ENCODE results near the gene MTREX. TPM values are rescaled to one million over a fixed set of nuclear protein-coding genes. Genes with fewer than 3 reads are reported as not detected.

Gene MTREX
- total RNA-seq, 4 donors from 2014 or later: 52.4 to 95.1 (median 60.7) TPM

DNA sequence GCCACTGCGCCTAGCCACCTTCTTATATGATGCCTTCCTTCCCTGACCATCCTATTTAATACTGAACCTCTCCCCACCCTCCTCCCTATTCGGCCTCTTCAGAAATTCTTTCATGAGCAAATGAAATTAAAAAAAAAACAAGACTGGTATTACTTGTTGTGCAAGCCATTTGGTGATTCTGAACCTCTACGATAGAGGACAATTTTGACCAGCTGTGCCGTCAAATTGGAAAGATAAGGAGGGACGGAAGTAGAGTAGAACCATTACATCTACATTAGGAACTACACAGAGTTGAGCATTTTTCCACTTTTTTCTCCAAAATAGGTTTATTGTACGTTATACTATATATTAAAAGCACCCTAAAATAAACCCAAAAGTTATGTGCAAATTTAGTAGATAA is 3.2 kb upstream of the MTREX start:
- Histone ChIP-seq H3K9me3 (peaks cover 0 to 6% (median 0%) of the 10 kb centered on the region in 4 donors), H3K36me3 (peaks cover 0 to 13% (median 0%) of the 10 kb centered on the region in 3 donors), H3K27me3 (no peaks in the 10 kb centered on the region), H3K27ac (no peak overlapping the region), H3K4me3 (no peak overlapping the region), H3K4me1 (peaks cover 0 to 49% (median 28%) of the 10 kb centered on the region in 4 donors)
- TF ChIP-seq POLR2A (IDR thresholded peaks at IDR 0.05) (no peak), EP300 (IDR thresholded peaks at IDR 0.05) (no peak)
- TF ChIP-seq, protein P1, sequence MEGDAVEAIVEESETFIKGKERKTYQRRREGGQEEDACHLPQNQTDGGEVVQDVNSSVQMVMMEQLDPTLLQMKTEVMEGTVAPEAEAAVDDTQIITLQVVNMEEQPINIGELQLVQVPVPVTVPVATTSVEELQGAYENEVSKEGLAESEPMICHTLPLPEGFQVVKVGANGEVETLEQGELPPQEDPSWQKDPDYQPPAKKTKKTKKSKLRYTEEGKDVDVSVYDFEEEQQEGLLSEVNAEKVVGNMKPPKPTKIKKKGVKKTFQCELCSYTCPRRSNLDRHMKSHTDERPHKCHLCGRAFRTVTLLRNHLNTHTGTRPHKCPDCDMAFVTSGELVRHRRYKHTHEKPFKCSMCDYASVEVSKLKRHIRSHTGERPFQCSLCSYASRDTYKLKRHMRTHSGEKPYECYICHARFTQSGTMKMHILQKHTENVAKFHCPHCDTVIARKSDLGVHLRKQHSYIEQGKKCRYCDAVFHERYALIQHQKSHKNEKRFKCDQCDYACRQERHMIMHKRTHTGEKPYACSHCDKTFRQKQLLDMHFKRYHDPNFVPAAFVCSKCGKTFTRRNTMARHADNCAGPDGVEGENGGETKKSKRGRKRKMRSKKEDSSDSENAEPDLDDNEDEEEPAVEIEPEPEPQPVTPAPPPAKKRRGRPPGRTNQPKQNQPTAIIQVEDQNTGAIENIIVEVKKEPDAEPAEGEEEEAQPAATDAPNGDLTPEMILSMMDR (IDR thresholded peaks at IDR 0.05): no peak
- WGBS, 2 donors: 92 to 94% methylated on average over 6 of the region's 6 CpGs
- DNase-seq (ENCODE audit: low spot score in 2 of 2): no peak

DNA sequence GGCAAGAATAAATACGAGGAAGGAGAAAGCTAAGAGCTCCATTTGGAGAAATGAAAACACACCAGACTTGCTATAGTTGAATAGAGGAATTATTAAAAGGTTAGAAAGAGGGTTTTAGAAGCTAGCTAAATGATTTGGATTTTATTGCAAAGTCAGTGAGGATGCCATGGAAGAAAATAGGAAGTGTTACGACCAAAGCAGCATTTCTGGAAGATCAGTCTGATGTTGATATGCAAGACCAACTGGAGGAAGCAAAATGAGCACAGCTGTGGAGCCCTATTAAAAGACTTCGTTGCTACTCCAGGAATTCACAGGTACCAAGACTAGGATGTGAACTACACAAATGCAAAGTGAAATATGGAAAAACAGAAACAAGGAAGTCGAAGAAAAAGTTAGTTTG is 2.4 kb upstream of the MTREX start:
- no peak for DNase-seq (ENCODE audit: low spot score in 2 of 2)
- no peak overlapping the region for H3K4me3 ChIP-seq
- TF ChIP-seq, protein P1 (IDR thresholded peaks at IDR 0.05): no peak
- TF ChIP-seq POLR2A (IDR thresholded peaks at IDR 0.05) (no peak), EP300 (IDR thresholded peaks at IDR 0.05) (no peak)

DNA sequence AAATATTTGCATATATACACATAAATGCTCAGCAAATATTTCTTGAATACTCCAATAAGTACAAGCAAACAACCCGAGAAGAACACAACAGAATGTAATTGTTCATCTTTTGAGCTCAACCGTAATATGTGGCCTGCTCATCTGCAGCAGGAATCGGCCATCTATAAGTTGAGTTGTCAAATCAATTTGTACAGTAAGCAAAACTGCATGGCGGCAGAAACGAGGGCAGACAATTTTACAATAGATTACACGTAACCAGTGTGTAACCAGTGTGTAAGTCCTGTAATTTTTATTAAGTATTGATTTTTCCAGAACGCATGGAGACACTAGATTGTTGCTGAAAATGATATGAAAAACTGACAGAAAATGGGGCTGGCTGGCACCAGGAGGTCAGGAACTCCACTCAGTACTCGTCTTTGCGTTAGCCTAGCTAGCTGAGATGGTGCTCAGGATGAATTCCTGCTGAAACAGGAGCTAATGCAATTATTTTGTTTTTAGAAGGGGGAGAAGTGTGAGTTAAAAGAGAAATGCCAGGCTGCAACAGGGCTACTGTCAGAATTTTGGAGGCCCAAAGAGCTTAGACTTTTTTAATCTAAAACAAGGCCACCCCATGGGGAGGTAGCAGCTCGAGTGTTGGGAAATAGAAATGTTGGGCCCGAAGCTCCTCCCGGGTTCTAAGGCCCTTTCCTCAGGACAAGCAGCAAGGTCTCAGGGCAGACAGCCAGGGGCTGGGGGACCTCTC is 977 bp upstream of the MTREX start:
- peaks cover 0 to 69% (median 33%) of the 10 kb centered on the region in 4 donors for H3K4me1 ChIP-seq
- H3K36me3 ChIP-seq: peaks cover 0 to 8% (median 0%) of the 10 kb centered on the region in 3 donors
- TF ChIP-seq, protein P1 (IDR thresholded peaks at IDR 0.05): no peak
- TF ChIP-seq EP300 (IDR thresholded peaks at IDR 0.05): no peak
- no peak for TF ChIP-seq POLR2A (IDR thresholded peaks at IDR 0.05)
- no peaks in the 10 kb centered on the region for H3K9me3 ChIP-seq
- peak overlapping the region; percentile 67 to 95 (median 84) for H3K4me3 ChIP-seq
- H3K27ac ChIP-seq: peak overlapping the region; percentile 86 to 98 (median 94)
- DNase-seq (ENCODE audit: low spot score in 2 of 2): no peak
- H3K27me3 ChIP-seq: no peaks in the 10 kb centered on the region
- 6 to 9% methylated on average over 12 of the region's 12 CpGs for WGBS, 2 donors

More for the DNA sequence above, 2.4 kb upstream of the MTREX start:
- H3K36me3 ChIP-seq: peaks cover 0 to 13% (median 0%) of the 10 kb centered on the region in 3 donors
- H3K9me3 ChIP-seq: peaks cover 0 to 6% (median 0%) of the 10 kb centered on the region in 4 donors
- peaks cover 0 to 56% (median 33%) of the 10 kb centered on the region in 4 donors for H3K4me1 ChIP-seq
- 56 to 61% methylated on average over 4 of the region's 4 CpGs for WGBS, 2 donors
- H3K27me3 ChIP-seq: no peaks in the 10 kb centered on the region
- no peak overlapping the region for H3K27ac ChIP-seq

DNA sequence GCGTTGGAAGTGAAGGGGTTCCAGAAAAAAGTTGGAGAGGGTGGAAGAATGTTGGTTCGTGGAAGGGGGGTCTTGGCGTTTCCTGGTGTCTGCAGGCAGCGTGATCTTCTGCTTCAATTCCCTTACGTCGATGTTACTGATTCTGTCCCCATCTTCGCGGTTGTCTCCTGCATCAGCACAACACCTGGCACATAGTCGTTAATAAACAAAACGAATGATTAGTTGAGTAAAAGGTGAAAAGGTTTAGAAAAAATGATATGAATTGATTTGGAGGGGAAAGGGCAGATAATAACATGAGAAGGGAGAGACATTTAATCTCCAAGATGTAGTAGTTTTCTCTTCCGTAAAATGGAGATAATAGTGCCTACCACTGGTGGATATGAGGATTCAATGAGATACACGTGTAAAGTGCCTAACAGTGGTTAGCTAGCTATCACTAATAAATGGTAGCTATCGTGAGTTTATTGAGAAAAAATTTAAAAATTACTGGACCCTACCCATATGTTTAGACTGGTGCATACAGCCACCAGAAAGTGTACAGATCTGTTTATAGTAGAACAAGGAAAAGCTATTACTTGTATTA is 556 bp downstream of the MTREX start:
- peak overlapping the region; percentile 67 to 95 (median 84) for H3K4me3 ChIP-seq
- DNase-seq (ENCODE audit: low spot score in 2 of 2): no peak
- H3K4me1 ChIP-seq: peaks cover 0 to 74% (median 33%) of the 10 kb centered on the region in 4 donors
- H3K9me3 ChIP-seq: no peaks in the 10 kb centered on the region
- TF ChIP-seq, protein P1 (IDR thresholded peaks at IDR 0.05): no peak
- TF ChIP-seq EP300 (IDR thresholded peaks at IDR 0.05) (no peak), POLR2A (IDR thresholded peaks at IDR 0.05) (no peak)
- peaks cover 0 to 8% (median 0%) of the 10 kb centered on the region in 3 donors for H3K36me3 ChIP-seq
- no peaks in the 10 kb centered on the region for H3K27me3 ChIP-seq
- WGBS, 2 donors: 0 to 1% methylated on average over 13 of the region's 13 CpGs
- peak overlapping the region; percentile 86 to 98 (median 94) for H3K27ac ChIP-seq

All from tibial nerve (tissue), 4 donors.